Stimulated activated CD8-positive, alpha-beta memory T cell treated with anti-CD3 and anti-CD28 coated beads, Interleukin-7, amount 100 ng/mL, for 48 hours (primary cell): ENCODE measurements around the gene DDX41.

Source experiments
- DNase-seq, 2 donors: peaks; one replicate each; pipeline ENCODE4 v3.0.0-alpha.2; 2020; ENCODE audit warnings: low read depth in 1 of 2; ENCODE audit errors: extremely low read depth in 1 of 2

DDX41 gene

DNA sequence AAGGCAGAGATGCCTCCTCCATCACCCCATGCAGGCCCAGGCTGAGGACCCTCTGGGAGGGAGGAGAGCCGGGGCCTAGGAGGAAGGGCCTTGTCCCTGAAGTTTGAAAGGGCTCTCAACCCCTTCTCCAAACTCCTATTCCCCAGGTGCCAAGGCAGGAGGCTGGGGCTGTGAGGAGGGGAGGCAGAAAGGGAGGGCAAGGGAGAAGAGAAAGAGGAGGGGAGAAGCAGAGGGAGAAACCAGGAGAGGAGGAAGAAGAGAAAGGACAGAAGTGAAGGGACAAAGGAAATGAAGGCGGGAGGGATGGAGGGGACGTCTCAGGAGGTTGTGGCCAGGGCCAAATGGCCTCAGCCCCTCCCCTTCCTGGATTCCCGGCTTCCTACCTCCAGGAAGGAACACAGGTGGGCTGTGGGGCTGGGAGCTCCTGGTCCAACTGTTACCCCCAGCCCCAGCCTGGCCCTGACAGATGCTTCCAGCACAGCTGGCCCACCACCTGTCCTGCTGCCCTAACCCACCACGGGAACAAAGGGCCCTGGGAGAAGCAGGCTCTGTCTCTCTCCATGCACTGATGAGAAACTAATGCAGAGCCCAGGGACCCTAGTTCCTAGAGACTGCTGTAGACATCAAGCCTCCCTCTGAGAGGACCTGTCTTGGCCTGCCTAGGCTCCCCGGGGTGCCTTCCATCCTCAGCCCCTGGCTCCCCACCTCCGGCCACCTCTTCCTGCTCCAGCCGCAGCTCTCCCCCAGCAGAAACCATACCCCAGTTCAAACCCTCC, 46.8 kb downstream of the DDX41 start:
- DNase-seq = no peak

DNA sequence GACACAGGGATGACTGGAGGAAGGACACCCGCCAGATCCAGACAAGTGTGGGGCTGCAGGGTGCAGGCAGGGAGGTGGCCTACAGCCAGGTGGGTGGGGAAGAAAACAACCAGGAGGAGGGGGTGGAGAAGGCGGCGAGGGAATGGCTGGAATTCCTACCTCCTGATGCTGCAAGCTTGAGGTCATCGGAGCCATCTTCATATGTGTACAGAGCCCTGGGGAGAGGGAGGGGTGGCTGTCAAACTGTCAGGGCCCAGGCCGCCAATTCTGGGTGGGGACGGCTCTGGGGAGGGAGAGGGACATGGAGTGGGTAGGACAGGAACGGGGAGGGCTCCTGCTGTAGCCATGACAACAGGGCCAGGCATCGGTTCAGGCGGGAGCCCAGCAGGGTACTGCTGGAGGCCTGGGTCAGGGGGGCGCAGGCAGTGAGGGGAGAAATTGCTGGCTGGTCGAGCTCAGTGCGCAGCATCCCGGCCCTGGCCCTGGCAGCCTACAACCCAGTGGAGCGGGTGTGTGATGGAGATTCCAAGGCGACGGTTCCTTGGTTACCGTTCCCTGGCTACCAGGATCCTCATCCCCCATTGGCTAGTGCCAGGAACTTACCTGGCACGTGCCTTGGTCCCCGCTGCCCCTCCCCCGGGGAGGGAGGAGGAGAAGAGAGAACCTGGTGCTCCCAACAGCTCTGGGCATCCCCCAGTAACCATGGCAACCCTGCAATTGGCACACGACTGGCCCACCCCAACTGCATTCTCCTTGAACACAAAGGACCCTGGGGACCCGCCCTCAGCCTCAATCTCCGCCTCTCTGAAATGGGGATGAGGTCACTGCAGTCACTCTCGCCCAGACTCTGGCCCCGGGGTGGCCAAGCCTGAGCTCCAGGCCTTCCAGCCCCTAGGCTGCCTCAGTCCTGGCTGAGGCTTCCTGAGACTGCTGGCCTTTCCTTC, 47.8 kb downstream of the DDX41 start:
- no peak for DNase-seq

DNA sequence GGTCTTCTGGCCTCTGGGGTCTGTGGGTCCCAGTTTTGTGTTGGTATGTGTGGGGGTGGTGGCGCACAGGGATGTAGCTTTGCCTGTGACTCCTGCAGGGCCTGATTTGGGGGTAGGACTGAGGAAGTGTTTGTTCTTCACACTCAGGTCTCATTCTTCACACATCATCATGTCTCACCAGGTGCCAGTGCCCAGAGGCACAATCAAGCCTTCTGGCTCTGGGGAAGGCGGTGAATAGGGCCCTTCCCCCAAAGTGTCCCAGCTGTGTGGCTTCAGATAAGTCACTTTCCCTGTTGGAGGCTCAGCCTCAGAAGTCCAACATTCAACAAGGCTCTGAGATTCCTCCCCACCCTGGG, 48.5 kb downstream of the DDX41 start:
- no peak for DNase-seq

DNA sequence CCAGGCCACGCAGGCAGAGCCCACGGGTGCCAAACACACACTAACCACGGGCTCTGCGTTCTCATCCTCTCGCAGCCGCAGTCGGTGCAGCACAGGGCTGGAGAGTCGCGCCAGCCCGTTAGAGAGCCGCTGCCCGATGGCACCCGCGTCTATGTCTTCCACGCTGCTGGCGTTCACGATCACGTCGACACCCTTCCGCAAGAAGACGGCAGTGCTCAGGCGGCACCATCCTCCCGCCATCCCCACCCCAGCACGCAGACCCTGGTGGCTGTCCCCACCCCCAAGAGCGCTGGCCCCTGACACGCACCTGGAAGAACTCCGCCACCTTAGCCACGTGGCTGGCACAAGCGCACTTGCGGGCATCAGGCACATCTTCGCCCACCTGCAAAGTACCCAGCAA, 49.3 kb downstream of the DDX41 start:
- no peak for DNase-seq

DNA sequence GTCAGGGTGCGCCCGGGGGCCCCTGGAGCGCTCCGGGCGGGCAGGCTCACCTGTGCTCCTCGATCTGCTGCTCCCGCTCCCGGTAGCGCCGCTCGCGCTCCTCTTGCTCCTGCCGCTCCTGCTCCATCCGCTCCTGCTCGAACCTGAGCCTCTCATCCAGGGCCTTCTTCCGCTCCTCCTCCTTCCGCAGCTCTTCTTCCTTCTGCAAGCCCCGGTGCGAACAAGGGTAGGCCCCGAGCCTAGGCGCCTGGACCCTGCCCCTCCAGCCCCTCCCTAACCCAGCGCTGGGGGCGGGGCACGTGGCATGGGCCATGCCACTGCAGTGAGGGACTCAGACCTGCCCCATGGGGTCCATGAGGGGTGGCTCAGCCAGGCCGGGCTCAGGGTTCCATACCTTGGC, 49.9 kb downstream of the DDX41 start:
- no peak for DNase-seq

DNA sequence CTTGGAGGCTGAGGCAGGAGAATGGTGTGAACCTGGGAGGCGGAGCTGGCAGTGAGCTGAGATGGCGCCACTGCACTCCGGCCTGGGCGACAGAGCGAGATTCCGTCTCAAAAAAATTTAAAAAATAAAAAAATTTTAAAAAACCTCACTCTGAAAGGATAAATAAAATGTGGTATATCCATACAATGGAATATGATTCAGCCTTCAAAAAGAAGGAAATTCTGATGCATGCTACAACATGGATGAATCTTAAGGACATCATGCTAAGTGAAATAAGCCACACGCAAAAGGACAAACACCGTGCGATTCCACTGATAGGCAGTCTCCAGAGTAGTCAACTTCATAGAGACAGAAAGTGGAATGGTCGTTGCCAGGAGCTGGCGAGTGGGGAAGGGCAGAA, 51.7 kb downstream of the DDX41 start:
- no peak for DNase-seq

DNA sequence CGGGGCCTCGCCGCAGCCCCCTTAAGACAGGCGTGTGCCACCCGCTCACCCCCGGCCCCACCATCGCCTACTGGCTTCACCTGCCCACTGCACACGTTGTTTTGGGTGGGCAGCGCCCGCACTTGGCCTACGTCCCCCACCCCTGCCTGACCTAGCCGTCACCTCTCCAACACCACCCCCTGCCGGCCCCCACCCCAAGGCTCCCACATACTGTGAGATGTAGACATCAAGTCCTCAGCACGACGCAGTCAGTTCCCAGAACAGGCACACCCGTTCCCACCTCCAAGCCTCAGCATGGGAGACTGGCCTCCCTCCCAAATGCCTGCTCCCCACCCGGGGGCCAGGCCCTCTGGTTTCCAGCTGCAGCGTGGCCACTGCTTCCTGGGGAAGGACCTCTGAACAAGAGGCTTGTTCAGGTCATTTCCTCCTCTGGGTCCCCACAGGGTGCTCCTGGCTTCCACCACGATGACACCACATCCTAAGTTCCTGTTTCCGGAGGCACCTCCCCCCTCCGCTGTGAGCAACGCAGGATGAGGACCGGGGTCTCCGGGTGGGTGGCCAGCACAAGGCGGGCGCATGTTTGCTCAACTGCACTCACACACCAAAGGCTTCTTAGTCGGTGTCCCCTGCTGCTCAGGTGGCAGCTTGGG, 54.6 kb downstream of the DDX41 start:
- no peak for DNase-seq
